ENCODE measurements around the gene TNFSF15.

DNA sequence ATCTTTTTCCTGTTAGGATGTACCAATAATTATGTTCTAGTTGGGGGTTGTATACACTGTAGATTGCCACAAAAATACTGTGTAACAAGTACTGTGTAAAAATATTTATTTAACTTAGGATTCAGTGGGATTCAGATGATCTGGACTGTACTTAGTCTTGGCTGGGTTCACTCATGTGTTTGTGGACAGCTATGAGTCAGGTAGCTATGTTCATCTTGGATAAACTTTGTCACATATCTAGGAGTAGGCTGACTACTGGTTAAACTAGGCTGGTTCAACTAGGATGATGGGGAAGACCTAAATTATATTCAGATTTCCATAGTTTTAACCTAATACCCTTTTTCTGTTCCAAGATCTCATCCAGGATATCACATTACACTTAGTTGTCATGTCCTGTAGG lies 32.1 kb upstream of the TNFSF15 start:
- TF ChIP-seq, protein P1, sequence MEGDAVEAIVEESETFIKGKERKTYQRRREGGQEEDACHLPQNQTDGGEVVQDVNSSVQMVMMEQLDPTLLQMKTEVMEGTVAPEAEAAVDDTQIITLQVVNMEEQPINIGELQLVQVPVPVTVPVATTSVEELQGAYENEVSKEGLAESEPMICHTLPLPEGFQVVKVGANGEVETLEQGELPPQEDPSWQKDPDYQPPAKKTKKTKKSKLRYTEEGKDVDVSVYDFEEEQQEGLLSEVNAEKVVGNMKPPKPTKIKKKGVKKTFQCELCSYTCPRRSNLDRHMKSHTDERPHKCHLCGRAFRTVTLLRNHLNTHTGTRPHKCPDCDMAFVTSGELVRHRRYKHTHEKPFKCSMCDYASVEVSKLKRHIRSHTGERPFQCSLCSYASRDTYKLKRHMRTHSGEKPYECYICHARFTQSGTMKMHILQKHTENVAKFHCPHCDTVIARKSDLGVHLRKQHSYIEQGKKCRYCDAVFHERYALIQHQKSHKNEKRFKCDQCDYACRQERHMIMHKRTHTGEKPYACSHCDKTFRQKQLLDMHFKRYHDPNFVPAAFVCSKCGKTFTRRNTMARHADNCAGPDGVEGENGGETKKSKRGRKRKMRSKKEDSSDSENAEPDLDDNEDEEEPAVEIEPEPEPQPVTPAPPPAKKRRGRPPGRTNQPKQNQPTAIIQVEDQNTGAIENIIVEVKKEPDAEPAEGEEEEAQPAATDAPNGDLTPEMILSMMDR (IDR thresholded peaks at IDR 0.05 in 4 of 5, conservative IDR thresholded peaks at IDR 0.05 in 1 of 5) = no peak
- TF ChIP-seq POLR2A (IDR thresholded peaks at IDR 0.05) = no peak
